Colon (tissue), 2 donors: ENCODE results near the gene TMEM203.
"Not testable (repeated sequence)": the region's sequence is repeated elsewhere in the genome, so short reads cannot be mapped to it uniquely, and the experiment has no call there.

Experiments
- FAIRE-seq: peaks from 2 replicates; lab custom pipeline; 2012; peaks lifted over from hg19 to GRCh38; lab: Jason Lieb, UNC
- donor health status: control.
- donor health status: control.

TMEM203 gene

GRCh38 chr9:137241490-137242268 is 36.2 kb upstream of the TMEM203 start:
- FAIRE-seq = no peak

DNA sequence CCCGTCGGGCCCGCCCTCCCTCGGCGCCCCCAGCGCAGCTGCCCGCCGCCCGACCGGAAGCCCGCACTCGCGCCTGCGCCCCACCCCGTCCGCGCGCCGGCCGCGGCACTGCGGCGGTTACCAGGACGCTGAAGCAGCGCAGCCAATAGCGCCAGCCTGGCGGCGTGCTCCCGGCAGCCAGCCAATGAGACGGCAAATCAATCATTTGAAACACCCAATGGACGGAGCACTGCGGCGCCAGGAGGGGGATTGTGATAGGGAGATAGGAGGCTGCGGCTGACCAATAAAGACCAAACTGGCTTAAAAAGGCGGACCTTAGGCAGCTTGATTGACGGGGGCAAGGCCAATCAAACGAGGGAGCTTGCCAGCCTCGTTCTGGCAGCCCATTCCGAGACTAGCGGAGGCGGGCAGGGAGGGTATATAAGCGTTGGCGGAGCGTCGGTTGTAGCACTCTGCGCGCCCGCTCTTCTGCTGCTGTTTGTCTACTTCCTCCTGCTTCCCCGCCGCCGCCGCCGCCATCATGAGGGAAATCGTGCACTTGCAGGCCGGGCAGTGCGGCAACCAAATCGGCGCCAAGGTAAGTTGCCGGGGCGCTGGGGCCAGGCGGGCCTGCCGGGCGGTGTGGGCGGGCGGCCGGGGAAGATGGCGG is 35.5 kb upstream of the TMEM203 start, which contains the start of gene TUBB4B:
Gene TUBB4B (plus strand): TSS at position 447 of the 649 bp plus-strand sequence. CDS start 74 bp downstream, at position 521.
- FAIRE-seq = peak; percentile 92

- no peak for FAIRE-seq
Measured at GRCh38 chr9:137240318-137240840, 34.9 kb upstream of the TMEM203 start.

GRCh38 chr9:137239541-137240200 is 34.2 kb upstream of the TMEM203 start:
- FAIRE-seq = not testable (repeated sequence)

GRCh38 chr9:137237759-137238726 is 32.6 kb upstream of the TMEM203 start:
- FAIRE-seq = no peak

DNA sequence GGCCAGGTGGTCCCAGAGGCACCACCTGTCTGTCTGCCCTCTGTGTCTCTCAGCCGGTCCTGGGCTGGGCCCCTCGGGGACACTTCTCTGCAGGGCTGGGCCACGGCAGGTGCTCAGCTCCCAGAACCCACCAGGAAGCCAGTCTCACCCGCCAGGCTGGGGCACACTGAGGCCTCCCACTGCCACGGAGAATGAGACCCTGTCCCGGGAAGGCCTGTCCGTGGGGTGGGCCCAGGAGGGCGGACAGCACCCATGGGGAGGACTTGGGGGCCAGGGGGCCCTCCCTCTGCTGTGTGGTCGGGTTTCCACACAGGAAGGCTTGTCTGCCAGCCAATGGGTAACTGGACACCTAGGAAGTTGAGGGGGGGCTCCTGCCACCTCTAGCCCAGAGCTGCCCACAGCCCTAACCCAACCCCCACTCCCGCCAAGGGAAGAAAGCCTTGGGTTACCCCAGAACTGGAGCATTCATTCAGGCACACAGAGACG is 31.5 kb upstream of the TMEM203 start:
- FAIRE-seq = no peak

- FAIRE-seq = no peak
Measured at GRCh38 chr9:137236238-137236935, 30.9 kb upstream of the TMEM203 start.

GRCh38 chr9:137235424-137236237 is 30.2 kb upstream of the TMEM203 start:
- FAIRE-seq = no peak

DNA sequence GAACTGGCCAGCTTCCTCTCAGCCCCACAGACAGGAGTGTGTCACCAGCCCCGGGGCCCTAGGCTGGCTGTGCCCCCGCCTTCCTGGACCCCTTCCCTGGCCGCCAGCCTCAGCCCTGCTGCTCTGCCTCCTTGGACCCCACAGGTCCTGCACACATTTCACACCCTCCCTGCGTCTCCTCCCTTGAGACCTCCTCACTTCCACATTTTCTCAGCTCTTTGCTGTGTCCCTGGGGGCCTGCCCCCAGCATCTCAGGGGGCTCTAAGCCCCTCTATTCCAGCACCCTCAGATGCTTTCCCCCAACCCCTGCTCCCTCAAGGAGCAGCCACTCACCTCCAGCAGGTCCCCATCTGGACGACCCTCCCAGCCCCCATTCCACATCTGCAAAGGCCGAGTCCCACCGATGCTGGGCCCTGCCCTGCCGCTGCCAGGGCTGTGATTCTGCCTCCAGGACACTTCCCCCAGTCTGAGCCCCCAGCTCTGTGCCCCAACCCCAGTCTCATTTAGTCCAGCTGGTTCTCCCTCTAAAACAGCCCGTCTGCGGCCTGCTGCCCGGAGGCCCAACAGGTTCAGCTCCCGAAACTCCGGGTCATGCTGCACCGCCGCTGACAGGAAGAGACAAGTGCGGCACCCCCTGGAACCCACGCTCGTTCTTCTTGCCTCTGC is 29.4 kb upstream of the TMEM203 start:
- no peak for FAIRE-seq

- FAIRE-seq = no peak
Measured at GRCh38 chr9:137234055-137234697, 28.7 kb upstream of the TMEM203 start.

GRCh38 chr9:137233143-137233980 is 27.9 kb upstream of the TMEM203 start:
- FAIRE-seq = no peak

DNA sequence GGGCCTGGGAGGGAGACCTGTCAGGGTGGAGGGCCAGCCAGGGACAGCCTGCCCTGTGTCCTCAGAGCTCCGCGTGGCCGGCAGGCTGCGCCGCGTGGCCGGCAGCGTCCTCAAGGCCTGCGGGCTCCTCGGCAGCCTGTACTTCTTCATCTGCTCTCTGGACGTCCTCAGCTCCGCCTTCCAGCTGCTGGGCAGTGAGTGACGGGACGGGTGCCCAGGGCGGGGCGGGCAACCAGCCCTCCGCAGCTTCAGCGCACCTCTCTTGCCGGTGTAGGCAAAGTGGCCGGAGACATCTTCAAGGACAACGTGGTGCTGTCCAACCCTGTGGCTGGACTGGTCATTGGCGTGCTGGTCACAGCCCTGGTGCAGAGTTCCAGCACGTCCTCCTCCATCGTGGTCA is 27.1 kb upstream of the TMEM203 start:
- no peak for FAIRE-seq

DNA sequence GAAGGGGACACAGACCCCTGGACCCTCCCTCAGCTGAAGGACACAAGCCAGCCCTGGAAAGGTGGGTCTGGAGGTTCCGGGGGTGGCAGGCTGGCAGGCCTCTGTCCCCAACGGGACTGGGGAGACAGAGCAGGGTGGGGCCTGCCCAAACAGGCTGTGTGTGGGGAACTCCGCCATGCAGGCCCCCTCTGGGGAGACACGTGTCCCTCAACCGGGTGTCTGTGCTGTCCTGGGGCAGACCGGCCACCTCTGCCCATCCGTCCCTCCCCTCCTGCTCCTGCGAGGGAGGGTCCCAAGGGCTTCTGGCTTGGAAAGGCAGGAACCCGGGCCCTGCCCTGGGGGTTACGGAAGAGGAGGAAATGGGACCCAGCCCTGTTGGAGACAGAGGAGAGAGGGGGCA is 26.7 kb upstream of the TMEM203 start:
- FAIRE-seq = no peak

- FAIRE-seq = no peak
Measured at GRCh38 chr9:137231372-137232039, 26.1 kb upstream of the TMEM203 start.

GRCh38 chr9:137230705-137231371 is 25.4 kb upstream of the TMEM203 start, which contains the start of gene SLC34A3:
Gene SLC34A3, plus strand, starts transcription at chr9:137230901. Its CDS starts 802 bp downstream, at chr9:137231703.
- FAIRE-seq = no peak

DNA sequence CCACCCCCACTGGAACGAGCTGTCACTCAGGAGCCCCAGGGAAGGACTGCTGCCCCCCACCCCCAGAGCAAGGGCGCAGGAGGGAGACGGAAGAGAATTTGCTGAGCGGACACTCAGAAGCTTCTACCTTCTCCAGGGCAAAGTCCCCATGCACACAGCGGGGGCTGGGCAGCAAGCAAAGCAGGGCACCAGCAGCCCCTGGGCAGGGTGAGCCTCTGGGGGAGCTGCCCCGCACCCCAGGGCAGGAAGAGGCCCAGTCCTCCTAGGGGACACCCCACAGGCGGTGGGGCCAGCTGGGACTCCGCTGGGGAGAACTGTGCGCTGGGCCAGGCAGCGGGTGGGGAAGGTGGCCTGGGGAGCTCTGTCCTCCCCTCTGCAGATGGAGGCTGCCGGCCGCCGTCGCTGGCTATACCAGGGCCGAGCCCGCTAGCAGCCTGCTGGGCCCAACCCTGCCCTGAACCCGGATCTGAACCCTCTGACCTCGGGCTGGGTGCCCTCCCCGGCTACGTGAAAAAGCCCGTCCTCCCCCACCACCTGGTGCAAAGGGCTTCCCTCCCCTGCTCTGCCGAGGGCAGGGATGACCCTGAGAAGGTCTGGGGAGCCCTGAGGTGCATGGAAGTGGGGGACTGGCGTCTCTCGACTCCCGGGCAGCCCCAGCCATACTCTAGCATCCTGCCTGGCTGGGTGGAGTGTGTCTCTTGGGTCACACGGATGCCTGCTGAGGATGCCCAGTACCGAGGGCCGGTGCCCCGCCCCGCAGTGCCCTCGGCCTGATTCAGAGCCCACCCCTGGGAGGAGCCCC is 24.7 kb upstream of the TMEM203 start:
- no peak for FAIRE-seq
